ENCODE data around the gene XRCC4.
A peak's percentile ranks its signal among the peaks of the same experiment; 100 is the strongest.
"Not testable (repeated sequence)": the region's sequence is repeated elsewhere in the genome, so short reads cannot be mapped to it uniquely, and the experiment has no call there.

Gene XRCC4

DNA sequence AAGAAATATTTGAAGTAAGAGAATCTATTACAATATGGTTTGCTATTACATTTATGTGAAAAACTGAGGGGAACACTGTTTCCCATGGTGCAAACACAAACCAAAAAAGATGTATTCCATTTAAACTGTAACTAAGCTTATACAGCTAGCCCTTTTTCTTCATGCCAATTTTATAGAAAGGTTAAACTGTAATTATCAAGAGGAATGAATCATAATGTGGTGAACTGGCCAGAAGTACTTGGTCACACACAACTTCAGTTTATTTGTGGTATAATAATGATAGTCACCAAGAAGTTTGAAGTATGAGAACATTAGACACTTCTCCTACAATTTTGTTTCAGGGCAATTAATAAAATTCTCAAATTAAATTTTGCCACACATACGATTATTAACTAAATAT, 177.9 kb downstream of the XRCC4 start:
- no peak overlapping the region for H3K27ac ChIP-seq (ENCODE audit: extremely low read depth, low read depth, low read length)
- no peak overlapping the region for H3K4me3 ChIP-seq (ENCODE audit: low read depth, low read length)
- H3K9me3 ChIP-seq (ENCODE audit: control insufficient read depth, insufficient read depth, low read depth, low read length) = no peaks in the 10 kb centered on the region
- 0 out of 2 replicates have a peak, but pooled peaks have one; percentile 20 for TF ChIP-seq PRDM6 (tag by site-specific recombination; IDR thresholded peaks at IDR 0.05)
- no peak for TF ChIP-seq MEIS1 (CRISPR knock-in tag; IDR thresholded peaks at IDR 0.05; ENCODE audit: borderline replicate concordance)
- no peaks in the 10 kb centered on the region for H3K4me1 ChIP-seq (ENCODE audit: control insufficient read depth, insufficient read depth, low read length)
- ChIA-PET POLR2A (no interaction called here), CTCF (no interaction called here)
- no peaks in the 10 kb centered on the region for H3K36me3 ChIP-seq (ENCODE audit: control insufficient read depth in 2 of 2, insufficient read depth in 1 of 2, low read length in 2 of 2)

DNA sequence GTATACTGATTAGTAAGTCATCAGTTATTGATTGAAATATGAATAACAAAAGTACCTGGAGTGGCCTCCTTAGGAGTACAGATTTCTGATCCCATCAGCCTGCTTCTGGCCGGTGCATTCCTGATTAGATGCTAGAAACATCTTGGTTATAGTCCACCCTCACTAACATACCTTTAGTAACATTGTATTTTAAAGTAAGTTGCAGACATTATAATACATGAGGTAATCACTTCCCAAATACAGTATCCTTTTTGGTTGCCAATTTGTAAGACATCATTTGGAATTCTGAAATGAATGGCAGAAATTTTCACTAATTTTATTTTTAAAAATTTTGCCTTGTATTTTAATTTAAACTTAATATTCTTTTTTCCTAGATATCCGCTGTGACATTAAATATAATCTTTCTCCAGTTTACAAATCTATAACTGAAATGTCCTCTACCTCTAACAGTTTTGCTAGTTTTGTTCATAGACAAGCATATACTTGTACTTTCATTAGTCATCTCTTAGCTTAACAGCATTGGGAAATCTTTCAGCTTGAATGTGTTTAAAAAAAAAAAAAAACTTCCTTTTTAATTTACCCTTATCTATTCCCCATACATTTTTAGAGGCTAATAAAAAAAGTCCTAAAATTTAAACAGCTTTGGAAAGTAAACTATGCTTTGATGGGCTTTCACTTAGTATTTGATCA, 178.9 kb downstream of the XRCC4 start:
- POLR2A ChIA-PET = no interaction called here
- H3K9me3 ChIP-seq (ENCODE audit: control insufficient read depth, insufficient read depth, low read depth, low read length) = no peaks in the 10 kb centered on the region
- H3K4me3 ChIP-seq (ENCODE audit: low read depth, low read length) = no peak overlapping the region
- H3K27ac ChIP-seq (ENCODE audit: extremely low read depth, low read depth, low read length) = no peak overlapping the region
- no peaks in the 10 kb centered on the region for H3K4me1 ChIP-seq (ENCODE audit: control insufficient read depth, insufficient read depth, low read length)
- TF ChIP-seq, protein P1, sequence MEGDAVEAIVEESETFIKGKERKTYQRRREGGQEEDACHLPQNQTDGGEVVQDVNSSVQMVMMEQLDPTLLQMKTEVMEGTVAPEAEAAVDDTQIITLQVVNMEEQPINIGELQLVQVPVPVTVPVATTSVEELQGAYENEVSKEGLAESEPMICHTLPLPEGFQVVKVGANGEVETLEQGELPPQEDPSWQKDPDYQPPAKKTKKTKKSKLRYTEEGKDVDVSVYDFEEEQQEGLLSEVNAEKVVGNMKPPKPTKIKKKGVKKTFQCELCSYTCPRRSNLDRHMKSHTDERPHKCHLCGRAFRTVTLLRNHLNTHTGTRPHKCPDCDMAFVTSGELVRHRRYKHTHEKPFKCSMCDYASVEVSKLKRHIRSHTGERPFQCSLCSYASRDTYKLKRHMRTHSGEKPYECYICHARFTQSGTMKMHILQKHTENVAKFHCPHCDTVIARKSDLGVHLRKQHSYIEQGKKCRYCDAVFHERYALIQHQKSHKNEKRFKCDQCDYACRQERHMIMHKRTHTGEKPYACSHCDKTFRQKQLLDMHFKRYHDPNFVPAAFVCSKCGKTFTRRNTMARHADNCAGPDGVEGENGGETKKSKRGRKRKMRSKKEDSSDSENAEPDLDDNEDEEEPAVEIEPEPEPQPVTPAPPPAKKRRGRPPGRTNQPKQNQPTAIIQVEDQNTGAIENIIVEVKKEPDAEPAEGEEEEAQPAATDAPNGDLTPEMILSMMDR (tag by site-specific recombination; IDR thresholded peaks at IDR 0.05) = no peak
- no peak for TF ChIP-seq ZNF548 (tag by site-specific recombination; IDR thresholded peaks at IDR 0.05)
- no peak for TF ChIP-seq ZNF529 (tag by site-specific recombination; IDR thresholded peaks at IDR 0.05; ENCODE audit: insufficient replicate concordance)
- no peak for TF ChIP-seq ZNF239 (tag by site-specific recombination; IDR thresholded peaks at IDR 0.05)
- TF ChIP-seq ZNF19 (tag by site-specific recombination; IDR thresholded peaks at IDR 0.05; ENCODE audit: low read depth) = no peak
- peak; percentile 49; the same call in 1 of the 2 replicates for TF ChIP-seq PRDM6 (tag by site-specific recombination; IDR thresholded peaks at IDR 0.05)
- TF ChIP-seq ZNF324 (tag by site-specific recombination; IDR thresholded peaks at IDR 0.05) = no peak
- TF ChIP-seq ZBTB10 (tag by site-specific recombination; IDR thresholded peaks at IDR 0.05) = no peak
- CTCF ChIA-PET = no interaction called here
- no peaks in the 10 kb centered on the region for H3K36me3 ChIP-seq (ENCODE audit: control insufficient read depth in 2 of 2, insufficient read depth in 1 of 2, low read length in 2 of 2)

DNA sequence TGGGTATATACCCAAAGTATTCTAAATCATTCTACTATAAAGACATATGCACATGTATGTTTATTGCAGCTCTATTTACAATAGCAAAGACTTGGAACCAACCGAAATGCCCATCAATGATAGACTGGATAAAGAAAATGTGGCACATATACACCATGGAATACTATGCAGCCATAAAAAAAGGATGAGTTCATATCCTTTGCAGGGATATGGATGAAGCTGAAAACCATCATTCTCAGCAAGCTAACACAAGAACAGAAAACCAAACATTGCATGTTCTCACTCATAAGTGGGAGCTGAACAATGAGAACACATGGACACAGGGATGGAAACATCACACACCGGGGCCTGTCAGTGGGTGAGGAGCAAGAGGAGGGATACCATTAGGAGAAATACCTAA, 180.3 kb downstream of the XRCC4 start:
- H3K9me3 ChIP-seq (ENCODE audit: control insufficient read depth, insufficient read depth, low read depth, low read length); POLR2A ChIA-PET; H3K36me3 ChIP-seq (ENCODE audit: control insufficient read depth in 2 of 2, insufficient read depth in 1 of 2, low read length in 2 of 2); CTCF ChIA-PET; H3K4me3 ChIP-seq (ENCODE audit: low read depth, low read length); H3K4me1 ChIP-seq (ENCODE audit: control insufficient read depth, insufficient read depth, low read length); H3K27ac ChIP-seq (ENCODE audit: extremely low read depth, low read depth, low read length): not testable (repeated sequence)
- peak; percentile 81 for TF ChIP-seq ZNF146 (tag by site-specific recombination; IDR thresholded peaks at IDR 0.05)
- TF ChIP-seq ZNF580 (tag by site-specific recombination; IDR thresholded peaks at IDR 0.05) = peak; percentile 55; the same call in 1 of the 2 replicates
